Neuronal stem cell (in vitro differentiated cells): Measurements from ENCODE around the gene MAP2K7.

Source experiments
- DNase-seq: peaks from one replicate; pipeline ENCODE4 v3.0.0-alpha.2; 2013; ENCODE audit warnings: low spot score
- H2AFZ ChIP-seq: one replicate; pipeline ENCODE4 v1.6.1; 2013; ENCODE audit warnings: mild to moderate bottlenecking, low read length, inconsistent platforms
- H2AK5ac ChIP-seq: 2 replicates; pipeline ENCODE4 v1.6.1; 2013; ENCODE audit warnings: low read depth, mild to moderate bottlenecking, inconsistent platforms, low read length, moderate library complexity, mixed read lengths
- H2BK120ac ChIP-seq: 2 replicates; pipeline ENCODE4 v1.6.1; 2013; ENCODE audit warnings: low read depth, mild to moderate bottlenecking, inconsistent platforms, low read length, moderate library complexity, mixed read lengths
- H2BK12ac ChIP-seq: one replicate; pipeline ENCODE4 v1.6.1; 2013; ENCODE audit warnings: low read length, inconsistent platforms
- H2BK15ac ChIP-seq: 2 replicates; pipeline ENCODE4 v1.6.1; 2013; ENCODE audit warnings: mild to moderate bottlenecking, low read length, inconsistent platforms, mixed read lengths
- H2BK5ac ChIP-seq: one replicate; pipeline ENCODE4 v1.6.1; 2013; ENCODE audit warnings: inconsistent platforms, mild to moderate bottlenecking, low read length, moderate library complexity
- H3K14ac ChIP-seq: one replicate; pipeline ENCODE4 v1.6.1; 2013; ENCODE audit warnings: low read length, inconsistent platforms
- H3K18ac ChIP-seq: 2 replicates; pipeline ENCODE4 v1.6.1; 2013; ENCODE audit warnings: low read length, inconsistent platforms
- H3K23ac ChIP-seq: 2 replicates; pipeline ENCODE4 v1.6.1; 2013; ENCODE audit warnings: low read depth, mild to moderate bottlenecking, mixed read lengths, low read length, inconsistent platforms; ENCODE audit not compliant: poor library complexity
- H3K27ac ChIP-seq: replicated peaks from 3 replicates; pipeline ENCODE4 v1.5.1; 2013; ENCODE audit warnings: low read length, inconsistent platforms
- H3K27me3 ChIP-seq, 3 experiments: 2 replicates each; pipeline ENCODE4 v1.6.1; 2013; ENCODE audit warnings: low read length in 3 of 3, mild to moderate bottlenecking in 2 of 3, inconsistent platforms in 1 of 3, low read depth in 1 of 3, mixed read lengths in 1 of 3, moderate library complexity in 1 of 3; ENCODE audit not compliant: control insufficient read depth in 3 of 3, insufficient read depth in 3 of 3
- H3K36me3 ChIP-seq, 2 donors: replicated peaks in 1 of 2; 2 replicates each; pipeline ENCODE4 v1.6.1; 2013; ENCODE audit warnings: low read length in 2 of 2; ENCODE audit not compliant: control insufficient read depth in 2 of 2, insufficient read depth in 2 of 2
- H3K4ac ChIP-seq: 2 replicates; pipeline ENCODE4 v1.6.1; 2013; ENCODE audit warnings: inconsistent platforms, mild to moderate bottlenecking, low read length, moderate library complexity
- H3K4me1 ChIP-seq, 2 donors: 1 replicate in 1 of 2; 2 replicates in 1 of 2; pipeline ENCODE4 v1.6.1; 2013; ENCODE audit warnings: low read length in 2 of 2, low read depth in 1 of 2; ENCODE audit not compliant: control insufficient read depth in 2 of 2, insufficient read depth in 1 of 2
- H3K4me2 ChIP-seq: one replicate; pipeline ENCODE4 v1.6.1; 2013; ENCODE audit warnings: mild to moderate bottlenecking, low read length, inconsistent platforms; ENCODE audit not compliant: insufficient read depth, poor library complexity, severe bottlenecking
- H3K4me3 ChIP-seq, 2 donors: 2 replicates each; pipeline ENCODE4 v1.5.1; 2013; ENCODE audit warnings: low read length in 2 of 2, mild to moderate bottlenecking in 2 of 2, inconsistent platforms in 1 of 2, moderate library complexity in 1 of 2
- H3K79me1 ChIP-seq: one replicate; pipeline ENCODE4 v1.6.1; 2013; ENCODE audit warnings: low read depth, mild to moderate bottlenecking, inconsistent platforms, low read length, moderate library complexity
- H3K9ac ChIP-seq: one replicate; pipeline ENCODE4 v1.6.1; 2013; ENCODE audit warnings: mild to moderate bottlenecking, low read depth, low read length, inconsistent platforms; ENCODE audit not compliant: poor library complexity
- H3K9me3 ChIP-seq, 2 donors: replicated peaks in 1 of 2; 2 replicates each; pipeline versions ENCODE3 to v1.6.1; 2013; ENCODE audit warnings: low read length in 2 of 2, mild to moderate bottlenecking in 2 of 2, inconsistent platforms in 1 of 2, low read depth in 1 of 2, mixed read lengths in 1 of 2, moderate library complexity in 1 of 2; ENCODE audit not compliant: control insufficient read depth in 2 of 2, insufficient read depth in 1 of 2
- H4K8ac ChIP-seq: one replicate; pipeline ENCODE4 v1.6.1; 2013; ENCODE audit warnings: low read depth, mild to moderate bottlenecking, inconsistent platforms, low read length, moderate library complexity
- H4K91ac ChIP-seq: one replicate; pipeline ENCODE4 v1.6.1; 2013; ENCODE audit warnings: low read length, low read depth, mild to moderate bottlenecking, inconsistent platforms; ENCODE audit not compliant: poor library complexity
- WGBS, 2 donors: extraction: QIAGEN DNeasy Blood & Tissue Kit; methylation state at CpG; one replicate each; pipeline ENCODE4 v1.1.7; 2013; ENCODE audit warnings: missing lambda C conversion rate in 2 of 2, mixed read lengths in 1 of 2; ENCODE audit not compliant: insufficient read length in 2 of 2, insufficient replicate concordance in 1 of 2; ENCODE audit errors: extremely low coverage in 2 of 2; 5-methylcytosine and 5-hydroxymethylcytosine counted together

MAP2K7 gene

GRCh38 chr19:7925171-7925851 lies 21.6 kb downstream of the MAP2K7 start:
- peak overlapping the region; percentile 85 for H3K27ac ChIP-seq
- peak overlapping the region; percentile 93 for H3K4me2 ChIP-seq
- no peak overlapping the region for H3K4ac ChIP-seq
- H3K36me3 ChIP-seq: peaks cover 23 to 51% of the 10 kb centered on the region in 2 donors
- H2AK5ac ChIP-seq: peak overlapping the region; percentile 90
- peak overlapping the region; percentile 95 for H3K9ac ChIP-seq
- H2AFZ ChIP-seq: peak overlapping the region; percentile 65
- peak overlapping the region; percentile 97 for H3K18ac ChIP-seq
- no peaks in the 10 kb centered on the region for H3K9me3 ChIP-seq
- DNase-seq: peak; percentile 94
- no CpG with 5 or more reads among the region's 98 CpGs for WGBS, 2 donors
- H2BK15ac ChIP-seq: peak overlapping the region; percentile 75
- no peak overlapping the region for H2BK12ac ChIP-seq
- H3K4me3 ChIP-seq: peak overlapping the region; percentile 51 to 94
- H3K4me1 ChIP-seq: peaks cover 17 to 27% of the 10 kb centered on the region in 2 donors
- no peaks in the 10 kb centered on the region for H3K27me3 ChIP-seq
- peak overlapping the region; percentile 82 for H2BK5ac ChIP-seq
- no peak overlapping the region for H4K91ac ChIP-seq
- H2BK120ac ChIP-seq: no peak overlapping the region
- peaks cover 19% of the 10 kb centered on the region for H3K79me1 ChIP-seq
- H3K23ac ChIP-seq: peak overlapping the region; percentile 85
- peak overlapping the region; percentile 94 for H3K14ac ChIP-seq
- peak overlapping the region; percentile 96 for H4K8ac ChIP-seq

GRCh38 chr19:7926021-7926726 lies 22.5 kb downstream of the MAP2K7 start, which contains the start of gene CTXN1:
Gene CTXN1, minus strand, starts transcription at chr19:7926135. Its CDS starts 597 bp downstream, at chr19:7925538.
- H3K18ac ChIP-seq: peak within 1 kb of the TSS; percentile 97
- H3K9me3 ChIP-seq: no peaks in the 10 kb centered on the region
- H3K79me1 ChIP-seq: peaks cover 19% of the 10 kb centered on the region
- H3K4me1 ChIP-seq: peaks cover 14 to 23% of the 10 kb centered on the region in 2 donors
- peak; percentile 72 for DNase-seq
- H3K14ac ChIP-seq: peak within 1 kb of the TSS; percentile 98
- peak within 1 kb of the TSS; percentile 96 for H4K8ac ChIP-seq
- H3K9ac ChIP-seq: peak within 1 kb of the TSS; percentile 95
- no CpG with 5 or more reads among the region's 65 CpGs for WGBS, 2 donors
- peak within 1 kb of the TSS; percentile 92 for H2AK5ac ChIP-seq
- H3K4ac ChIP-seq: no peak within 1 kb of the TSS
- H2BK15ac ChIP-seq: peak within 1 kb of the TSS; percentile 75
- H3K27ac ChIP-seq: peak within 1 kb of the TSS; percentile 85
- no peak within 1 kb of the TSS for H4K91ac ChIP-seq
- H2BK120ac ChIP-seq: no peak within 1 kb of the TSS
- peak within 1 kb of the TSS; percentile 25 for H2BK12ac ChIP-seq
- H3K27me3 ChIP-seq: no peaks in the 10 kb centered on the region
- peak within 1 kb of the TSS; percentile 85 for H2AFZ ChIP-seq
- peak within 1 kb of the TSS; percentile 51 to 94 for H3K4me3 ChIP-seq
- H3K23ac ChIP-seq: peak within 1 kb of the TSS; percentile 91
- peak within 1 kb of the TSS; percentile 82 for H2BK5ac ChIP-seq
- H3K4me2 ChIP-seq: peak within 1 kb of the TSS; percentile 96
- H3K36me3 ChIP-seq: peaks cover 26 to 59% of the 10 kb centered on the region in 2 donors

GRCh38 chr19:7926727-7927604 lies 23.3 kb downstream of the MAP2K7 start:
- peak overlapping the region; percentile 25 for H2BK12ac ChIP-seq
- peak overlapping the region; percentile 21 for H3K14ac ChIP-seq
- no peak overlapping the region for H3K4ac ChIP-seq
- H3K23ac ChIP-seq: peak overlapping the region; percentile 91
- peaks cover 8 to 17% of the 10 kb centered on the region in 2 donors for H3K4me1 ChIP-seq
- H3K4me2 ChIP-seq: no peak overlapping the region
- WGBS, 2 donors: no CpG with 5 or more reads among the region's 32 CpGs
- H3K27me3 ChIP-seq: no peaks in the 10 kb centered on the region
- H3K4me3 ChIP-seq: peak overlapping the region in 1 of 2 donors; percentile 59
- peak overlapping the region; percentile 61 for H2AK5ac ChIP-seq
- no peak overlapping the region for H2BK120ac ChIP-seq
- H3K36me3 ChIP-seq: peaks cover 30 to 62% of the 10 kb centered on the region in 2 donors
- H4K91ac ChIP-seq: no peak overlapping the region
- peaks cover 22% of the 10 kb centered on the region for H3K79me1 ChIP-seq
- no peak overlapping the region for H3K18ac ChIP-seq
- no peak for DNase-seq
- no peaks in the 10 kb centered on the region for H3K9me3 ChIP-seq
- H2BK15ac ChIP-seq: peak overlapping the region; percentile 1
- peak overlapping the region; percentile 85 for H2AFZ ChIP-seq
- H3K9ac ChIP-seq: no peak overlapping the region
- H2BK5ac ChIP-seq: peak overlapping the region; percentile 75
- no peak overlapping the region for H4K8ac ChIP-seq
- H3K27ac ChIP-seq: no peak overlapping the region
